HEK293 (cell line): Measurements from ENCODE around the gene ELOVL2.

ENCODE experiments used
- CTCF ChIA-PET: fragments of 350-600 bp; formaldehyde crosslinking; extraction: SDS; loops from one replicate; lab custom pipeline; 2021; ENCODE audit warnings: antibody characterized with exemption; lab: Yijun Ruan, JAX
- POLR2A ChIA-PET: fragments of 300-600 bp; formaldehyde crosslinking; extraction: SDS; loops from one replicate; lab custom pipeline; 2020; ENCODE audit warnings: antibody characterized with exemption, inconsistent platforms; lab: Yijun Ruan, JAX
- H3K27ac ChIP-seq: fragments of 200-500 bp; sonication (Bioruptor generic); 2 replicates; pipeline ENCODE4 v1.5.1; 2014; ENCODE audit warnings: low read depth, low read length, control low read depth, inconsistent platforms; ENCODE audit errors: extremely low read depth
- H3K36me3 ChIP-seq, 2 experiments: fragments of 200-500 bp in 1 of 2; sonication (Bioruptor generic) in 1 of 2; 1 replicate in 1 of 2; 2 replicates in 1 of 2; pipeline ENCODE4 v1.5.1; 2014 to 2017; ENCODE audit warnings: inconsistent platforms in 2 of 2, low read length in 2 of 2; ENCODE audit not compliant: control insufficient read depth in 2 of 2, insufficient read depth in 1 of 2
- H3K4me1 ChIP-seq: fragments of 200-500 bp; sonication (Bioruptor generic); 2 replicates; pipeline ENCODE4 v1.5.1; 2014; ENCODE audit warnings: mild to moderate bottlenecking, low read length, inconsistent platforms; ENCODE audit not compliant: control insufficient read depth, insufficient read depth
- H3K4me3 ChIP-seq: 2 replicates; pipeline ENCODE4 v1.5.1; 2011; ENCODE audit warnings: low read depth, mild to moderate bottlenecking, control low read depth, low read length, moderate library complexity
- H3K9me3 ChIP-seq: fragments of 200-500 bp; sonication (Bioruptor generic); 2 replicates; pipeline ENCODE4 v1.5.1; 2014; ENCODE audit warnings: low read depth, low read length, inconsistent platforms; ENCODE audit not compliant: control insufficient read depth, insufficient read depth
- ATF2 ChIP-seq: fragments of 450-650 bp; formaldehyde crosslinking; IDR thresholded peaks from 2 replicates; pipeline ENCODE4 v1.5.1; 2016; ENCODE audit warnings: missing biosample characterization, missing genetic modification characterization, low read depth
- FEZF1 ChIP-seq: fragments of 450-650 bp; formaldehyde crosslinking; IDR thresholded peaks from 2 replicates; pipeline ENCODE4 v1.5.1; 2016; ENCODE audit warnings: missing biosample characterization, missing genetic modification characterization
- INSM2 ChIP-seq: fragments of 450-650 bp; formaldehyde crosslinking; IDR thresholded peaks from 2 replicates; pipeline ENCODE4 v1.5.1; 2016; ENCODE audit warnings: missing biosample characterization, missing genetic modification characterization
- SCRT2 ChIP-seq: fragments of 450-650 bp; formaldehyde crosslinking; IDR thresholded peaks from 2 replicates; pipeline ENCODE4 v1.5.1; 2016; ENCODE audit warnings: missing biosample characterization, missing genetic modification characterization
- TSHZ1 ChIP-seq: fragments of 450-650 bp; formaldehyde crosslinking; IDR thresholded peaks from 2 replicates; pipeline ENCODE4 v1.5.1; 2016; ENCODE audit warnings: missing biosample characterization, missing genetic modification characterization, borderline replicate concordance
- ZBTB20 ChIP-seq: fragments of 450-650 bp; formaldehyde crosslinking; IDR thresholded peaks from 2 replicates; pipeline ENCODE4 v1.5.1; 2016; ENCODE audit warnings: missing biosample characterization, missing genetic modification characterization
- ZFP37 ChIP-seq: fragments of 450-650 bp; formaldehyde crosslinking; IDR thresholded peaks from 2 replicates; pipeline ENCODE4 v1.5.1; 2016; ENCODE audit warnings: missing biosample characterization, missing genetic modification characterization
- ZNF132 ChIP-seq: fragments of 450-650 bp; formaldehyde crosslinking; IDR thresholded peaks from 2 replicates; pipeline ENCODE4 v1.5.1; 2017; ENCODE audit warnings: missing biosample characterization, missing genetic modification characterization, borderline replicate concordance
- ZNF354C ChIP-seq: fragments of 450-650 bp; formaldehyde crosslinking; IDR thresholded peaks from 2 replicates; pipeline ENCODE4 v1.5.1; 2016; ENCODE audit warnings: missing biosample characterization, missing genetic modification characterization, low read depth, borderline replicate concordance
- ZNF449 ChIP-seq: fragments of 450-650 bp; formaldehyde crosslinking; IDR thresholded peaks from 2 replicates; pipeline ENCODE4 v1.5.1; 2017; ENCODE audit warnings: missing biosample characterization, mild to moderate bottlenecking, missing genetic modification characterization, moderate library complexity
- ZNF585B ChIP-seq: fragments of 450-650 bp; formaldehyde crosslinking; IDR thresholded peaks from 2 replicates; pipeline ENCODE4 v1.5.1; 2016; ENCODE audit warnings: missing biosample characterization, missing genetic modification characterization
- ZNF629 ChIP-seq: fragments of 450-650 bp; formaldehyde crosslinking; IDR thresholded peaks from 2 replicates; pipeline ENCODE4 v1.5.1; 2017; ENCODE audit warnings: missing biosample characterization, missing genetic modification characterization
- ZNF704 ChIP-seq: fragments of 450-650 bp; formaldehyde crosslinking; IDR thresholded peaks from 2 replicates; pipeline ENCODE4 v1.5.1; 2016; ENCODE audit warnings: missing biosample characterization, missing genetic modification characterization
- ZNF837 ChIP-seq: fragments of 450-650 bp; formaldehyde crosslinking; IDR thresholded peaks from 2 replicates; pipeline ENCODE4 v1.5.1; 2016; ENCODE audit warnings: missing biosample characterization, missing genetic modification characterization
- ZNF843 ChIP-seq: fragments of 450-650 bp; formaldehyde crosslinking; IDR thresholded peaks from 2 replicates; pipeline ENCODE4 v1.5.1; 2016; ENCODE audit warnings: missing biosample characterization, missing genetic modification characterization
- TF ChIP-seq, protein P1 (sequence below): fragments of 450-650 bp; IDR thresholded peaks from 2 replicates; pipeline ENCODE4 v1.5.1; 2018; ENCODE audit warnings: missing biosample characterization, missing genetic modification characterization

ELOVL2 gene

DNA sequence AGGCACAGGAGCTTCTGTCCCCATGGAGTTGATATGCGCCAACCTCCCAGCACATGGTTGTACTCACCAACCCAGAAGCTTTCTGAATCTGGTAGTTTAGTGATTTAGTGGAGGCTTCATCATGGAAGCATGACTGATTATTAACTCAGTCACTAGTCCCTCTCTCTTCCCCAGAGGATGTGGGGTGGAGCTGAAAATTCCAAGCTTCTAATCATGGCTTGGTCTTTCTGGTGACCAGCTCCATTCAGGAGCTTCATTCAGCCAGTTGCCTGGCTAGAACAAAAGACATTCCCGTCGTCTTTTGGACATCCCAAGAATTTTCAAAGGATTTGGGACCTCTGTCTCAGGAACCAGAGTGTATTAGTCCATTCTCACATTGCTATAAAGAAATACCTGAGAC, 36.2 kb upstream of the ELOVL2 start:
- Histone ChIP-seq H3K4me3 (no peak overlapping the region), H3K36me3 (no peaks in the 10 kb centered on the region), H3K4me1 (no peaks in the 10 kb centered on the region), H3K27ac (no peak overlapping the region), H3K9me3 (no peaks in the 10 kb centered on the region)
- ChIA-PET CTCF (interaction anchor here (0.6 to 2.0 kb wide), 3 partner anchors 11 to 601 kb away, joined by 3 to 8 read pairs (median 5); no protein-coding TSS in a partner anchor), POLR2A (no interaction called here)
- TF ChIP-seq FEZF1 (tag by site-specific recombination) (no peak), TSHZ1 (tag by site-specific recombination) (no peak), ZBTB20 (tag by site-specific recombination) (no peak), INSM2 (tag by site-specific recombination) (no peak), ZNF585B (tag by site-specific recombination) (no peak), ZNF354C (tag by site-specific recombination) (no peak), ATF2 (tag by site-specific recombination) (no peak), ZNF629 (tag by site-specific recombination) (no peak), ZNF843 (tag by site-specific recombination) (no peak), ZNF132 (tag by site-specific recombination) (no peak), ZNF704 (tag by site-specific recombination) (no peak), ZNF837 (tag by site-specific recombination) (no peak), ZFP37 (no peak), SCRT2 (tag by site-specific recombination) (no peak), ZNF449 (no peak)
- TF ChIP-seq, protein P1, sequence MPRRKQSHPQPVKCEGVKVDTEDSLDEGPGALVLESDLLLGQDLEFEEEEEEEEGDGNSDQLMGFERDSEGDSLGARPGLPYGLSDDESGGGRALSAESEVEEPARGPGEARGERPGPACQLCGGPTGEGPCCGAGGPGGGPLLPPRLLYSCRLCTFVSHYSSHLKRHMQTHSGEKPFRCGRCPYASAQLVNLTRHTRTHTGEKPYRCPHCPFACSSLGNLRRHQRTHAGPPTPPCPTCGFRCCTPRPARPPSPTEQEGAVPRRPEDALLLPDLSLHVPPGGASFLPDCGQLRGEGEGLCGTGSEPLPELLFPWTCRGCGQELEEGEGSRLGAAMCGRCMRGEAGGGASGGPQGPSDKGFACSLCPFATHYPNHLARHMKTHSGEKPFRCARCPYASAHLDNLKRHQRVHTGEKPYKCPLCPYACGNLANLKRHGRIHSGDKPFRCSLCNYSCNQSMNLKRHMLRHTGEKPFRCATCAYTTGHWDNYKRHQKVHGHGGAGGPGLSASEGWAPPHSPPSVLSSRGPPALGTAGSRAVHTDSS (tag by site-specific recombination), result no peak
